ENCODE data around the gene PAK5. TPM values are rescaled to one million over a fixed set of nuclear protein-coding genes. Genes with fewer than 3 reads are reported as not detected.

The PAK5 gene
- total and polyA plus RNA-seq, 2 of the 13 experiments (the other 11 are each of a cell fraction or from before 2014, with no cell fraction given): not detected

DNA sequence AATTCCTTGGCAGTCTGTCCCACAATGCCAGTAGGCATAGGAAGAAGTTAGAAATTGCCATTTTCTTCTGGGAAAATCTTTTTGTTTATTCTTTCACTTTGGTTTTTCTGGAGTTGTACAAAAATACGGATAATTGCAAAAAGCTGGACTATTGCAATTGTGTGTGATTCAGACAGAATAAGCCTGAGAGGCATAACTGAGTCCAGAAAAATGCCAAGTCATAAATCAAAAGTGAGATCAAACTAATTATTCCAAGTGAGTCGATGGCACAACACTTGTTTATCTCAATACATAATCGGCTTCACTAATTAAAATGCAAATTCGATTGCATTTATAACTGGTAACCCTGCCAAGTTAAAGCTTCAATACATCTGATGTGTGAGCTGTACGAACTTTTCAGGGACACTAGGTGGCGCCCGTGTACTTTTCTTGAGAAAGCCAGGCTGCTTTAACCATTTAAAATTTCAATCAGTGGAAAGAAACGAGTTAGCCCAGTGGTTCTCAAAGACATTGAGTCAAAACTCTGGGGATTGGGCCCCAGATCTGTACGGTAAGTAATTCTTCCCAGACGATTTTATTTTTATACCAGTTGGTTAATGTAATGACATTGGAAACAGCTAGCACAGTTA lies 221.9 kb downstream of the PAK5 start (continued):
- TF ChIP-seq ZNF850 (CRISPR knock-in tag; conservative IDR thresholded peaks at IDR 0.05): no peak
- TF ChIP-seq MIER2 (CRISPR knock-in tag; IDR thresholded peaks at IDR 0.05): 0 out of 2 replicates have a peak, but pooled peaks have one; percentile 29
- TF ChIP-seq ZMYM2 (CRISPR knock-in tag; IDR thresholded peaks at IDR 0.05): no peak
- TF ChIP-seq ZNF614 (CRISPR knock-in tag; IDR thresholded peaks at IDR 0.05; ENCODE audit: borderline replicate concordance): 0 out of 2 replicates have a peak, but pooled peaks have one; percentile 35
- peak; percentile 34; the same call in 1 of the 2 replicates for TF ChIP-seq NFE2L2 (IDR thresholded peaks at IDR 0.05; ENCODE audit: low read length)
- TF ChIP-seq MIXL1 (CRISPR knock-in tag; IDR thresholded peaks at IDR 0.05): peak; percentile 52; the same call in 1 of the 2 replicates
- no peak for TF ChIP-seq MTA3 (CRISPR knock-in tag; IDR thresholded peaks at IDR 0.05)
- TF ChIP-seq NPAS2 (CRISPR knock-in tag; IDR thresholded peaks at IDR 0.05; ENCODE audit: borderline replicate concordance): no peak
- no peak for TF ChIP-seq ZNF232 (CRISPR knock-in tag; IDR thresholded peaks at IDR 0.05; ENCODE audit: borderline replicate concordance)
- peak; percentile 17 for TF ChIP-seq TEAD3 (CRISPR knock-in tag; optimal IDR thresholded peaks at IDR 0.05; ENCODE audit: borderline replicate concordance)
- TF ChIP-seq PREB (CRISPR knock-in tag; IDR thresholded peaks at IDR 0.05): no peak
- no peak for TF ChIP-seq SOX13 (IDR thresholded peaks at IDR 0.05)
- 0 out of 4 replicates have a peak, but pooled peaks of 1 of the 2 experiments have one; percentile 11 for TF ChIP-seq SOX13 (CRISPR knock-in tag; conservative IDR thresholded peaks at IDR 0.05 in 1 of 2, IDR thresholded peaks at IDR 0.05 in 1 of 2)
- no peak for TF ChIP-seq MAZ (IDR thresholded peaks at IDR 0.05; ENCODE audit: borderline replicate concordance, low read depth, low read length)
- TF ChIP-seq MAZ (CRISPR knock-in tag; IDR thresholded peaks at IDR 0.05; ENCODE audit: low read depth): 0 out of 2 replicates have a peak, but pooled peaks have one; percentile 23
- no peak for TF ChIP-seq ZNF431 (CRISPR knock-in tag; IDR thresholded peaks at IDR 0.05; ENCODE audit: borderline replicate concordance, low read depth)
- TF ChIP-seq RCOR2 (CRISPR knock-in tag; IDR thresholded peaks at IDR 0.05): no peak
- TF ChIP-seq THRA (CRISPR knock-in tag; IDR thresholded peaks at IDR 0.05; ENCODE audit: borderline replicate concordance): 0 out of 2 replicates have a peak, but pooled peaks have one; percentile 38
- TF ChIP-seq SNAPC2 (CRISPR knock-in tag; IDR thresholded peaks at IDR 0.05): 0 out of 2 replicates have a peak, but pooled peaks have one; percentile 38
- TF ChIP-seq ZNF160 (CRISPR knock-in tag; IDR thresholded peaks at IDR 0.05): no peak
- 0 out of 2 replicates have a peak, but pooled peaks have one; percentile 20 for TF ChIP-seq GATAD2A (CRISPR knock-in tag; IDR thresholded peaks at IDR 0.05)
- 0 out of 2 replicates have a peak, but pooled peaks have one; percentile 16 for TF ChIP-seq RARA (CRISPR knock-in tag; IDR thresholded peaks at IDR 0.05)
- TF ChIP-seq ZBTB25 (CRISPR knock-in tag; IDR thresholded peaks at IDR 0.05): peak; percentile 57; the same call in 1 of the 2 replicates
- peak; percentile 85 for TF ChIP-seq RAD21 (CRISPR knock-in tag; IDR thresholded peaks at IDR 0.05)
- peak; percentile 32; the same call in 1 of the 2 replicates for TF ChIP-seq KAT8 (CRISPR knock-in tag; IDR thresholded peaks at IDR 0.05)
- no peak for TF ChIP-seq GATAD1 (CRISPR knock-in tag; IDR thresholded peaks at IDR 0.05)
- no peak for TF ChIP-seq ZNF337 (CRISPR knock-in tag; IDR thresholded peaks at IDR 0.05; ENCODE audit: borderline replicate concordance, low read depth)
- TF ChIP-seq PITX1 (CRISPR knock-in tag; IDR thresholded peaks at IDR 0.05): no peak
